K562 (cell line): ENCODE results near the gene PAF1. TPM values are rescaled to one million over a fixed set of nuclear protein-coding genes. Genes with fewer than 3 reads are reported as not detected.
A peak's percentile ranks its signal among the peaks of the same experiment; 100 is the strongest.

Experiments
- BDP1 ChIP-seq: IDR thresholded peaks from 3 replicates; pipeline ENCODE4 v1.6.1; 2011; ENCODE audit not compliant: insufficient read length, insufficient read depth
- BRD9 ChIP-seq: fragments of 450-650 bp; IDR thresholded peaks from 2 replicates; pipeline ENCODE4 v1.6.1; 2018; ENCODE audit warnings: low read depth; ENCODE audit not compliant: partially characterized antibody
- CHD1 ChIP-seq: fragments of 200-600 bp; sonication (generic); IDR thresholded peaks from one replicate; pipeline ENCODE4 v1.6.1; 2012; ENCODE audit warnings: mild to moderate bottlenecking, moderate library complexity, low read length, inconsistent platforms
- ELF2 ChIP-seq: fragments of 250-450 bp; sonication (Bioruptor Pico); IDR thresholded peaks from 2 replicates; pipeline ENCODE4 v1.5.0; 2021; ENCODE audit warnings: mild to moderate bottlenecking
- HDAC6 ChIP-seq: IDR thresholded peaks from 2 replicates; pipeline ENCODE4 v1.6.1; 2012; ENCODE audit warnings: low read depth, mild to moderate bottlenecking, control low read depth, inconsistent platforms, low read length, moderate library complexity
- HES1 ChIP-seq: fragments of 450-650 bp; IDR thresholded peaks from 2 replicates; pipeline ENCODE4 v1.6.1; 2016; ENCODE audit warnings: low read depth, mild to moderate bottlenecking, moderate library complexity
- JUND ChIP-seq, 2 experiments: IDR thresholded peaks; 2 replicates in 1 of 2; 3 replicates in 1 of 2; pipeline ENCODE4 v1.6.1; 2011; ENCODE audit warnings: borderline replicate concordance in 2 of 2, low read depth in 2 of 2, low read length in 2 of 2, improper control_type of control experiment in 1 of 2, missing biosample characterization in 1 of 2, missing genetic modification characterization in 1 of 2, missing genetic modification reagents in 1 of 2
- KDM1A ChIP-seq, 2 experiments: fragments of 450-650 bp; IDR thresholded peaks; 2 replicates each; pipeline ENCODE4 v1.6.1; 2016; ENCODE audit warnings: mild to moderate bottlenecking in 2 of 2
- KLF16 ChIP-seq: IDR thresholded peaks from 2 replicates; pipeline ENCODE4 v1.6.1; 2016; ENCODE audit warnings: antibody characterized with exemption
- KLF6 ChIP-seq: fragments of 250-450 bp; sonication (Bioruptor Pico); IDR thresholded peaks from 2 replicates; pipeline ENCODE4 v1.4.0; 2020; ENCODE audit warnings: mild to moderate bottlenecking, moderate library complexity, borderline replicate concordance
- LARP7 ChIP-seq: fragments of 450-650 bp; IDR thresholded peaks from 2 replicates; pipeline ENCODE4 v1.6.1; 2016
- MXD1 ChIP-seq: fragments of 250-450 bp; sonication (Bioruptor Pico); IDR thresholded peaks from 2 replicates; pipeline ENCODE4 v1.8.0; 2021; ENCODE audit warnings: borderline replicate concordance, mild to moderate bottlenecking, moderate library complexity; ENCODE audit not compliant: poor library complexity, severe bottlenecking
- NFIX ChIP-seq: fragments of 250-450 bp; sonication (Bioruptor Pico); IDR thresholded peaks from 2 replicates; pipeline ENCODE4 v1.4.0; 2020; ENCODE audit warnings: low read depth, mild to moderate bottlenecking, moderate library complexity
- PML ChIP-seq: IDR thresholded peaks from 2 replicates; pipeline ENCODE4 v1.6.1; 2012; ENCODE audit warnings: low read length, inconsistent platforms
- PREB ChIP-seq: sonication (generic); formaldehyde crosslinking; IDR thresholded peaks from 2 replicates; pipeline ENCODE4 v1.8.1; 2023; ENCODE audit warnings: mild to moderate bottlenecking, missing genetic modification reagents
- STAT6 ChIP-seq: sonication (generic); formaldehyde crosslinking; IDR thresholded peaks from 2 replicates; pipeline ENCODE4 v1.8.1; 2023; ENCODE audit warnings: mild to moderate bottlenecking, missing genetic modification reagents
- TAF15 ChIP-seq: fragments of 200-400 bp; formaldehyde crosslinking; IDR thresholded peaks from 2 replicates; pipeline ENCODE4 v1.6.1; 2017; ENCODE audit warnings: mild to moderate bottlenecking, low read depth, low read length, moderate library complexity
- TGIF2 ChIP-seq: sonication (generic); formaldehyde crosslinking; IDR thresholded peaks from 2 replicates; pipeline ENCODE4 v1.8.1; 2022; ENCODE audit warnings: mild to moderate bottlenecking, missing genetic modification reagents, moderate library complexity
- TSC22D4 ChIP-seq: fragments of 450-650 bp; IDR thresholded peaks from 2 replicates; pipeline ENCODE4 v1.6.1; 2016; ENCODE audit warnings: missing genetic modification characterization, missing biosample characterization, control low read depth
- XRCC4 ChIP-seq: IDR thresholded peaks from one replicate; pipeline ENCODE4 v1.6.1; 2011; ENCODE audit not compliant: insufficient read depth, insufficient read length; ENCODE audit errors: extremely low read depth
- ZNF668 ChIP-seq: fragments of 250-450 bp; sonication (Bioruptor Pico); IDR thresholded peaks from 2 replicates; pipeline ENCODE4 v1.8.0; 2022; ENCODE audit warnings: mild to moderate bottlenecking, inconsistent platforms
- polyA plus RNA-seq, 8 experiments: library from polyadenylated mRNA; depleted of rRNA in 4 of 8; stranded (reverse) in 5 of 8; unstranded in 3 of 8; fragments of >200 nt; fragmentation: Nextera tagmentation in 2 of 8; fragmentation: Illumina TruSeq in 1 of 8; extraction: Ambion mirVana in 2 of 8; extraction: Trizol in 1 of 8; gene quantifications; 2 replicates each; pipeline versions ENCODE4 v1.2.1 to v1.2.3, GENCODE V29; 2011 to 2014; ENCODE audit warnings: inconsistent platforms in 1 of 8, missing spikeins in 1 of 8
- total RNA-seq, 7 experiments: library from RNA; depleted of rRNA in 6 of 7; stranded (reverse); fragments of >200 nt in 6 of 7; fragmentation: Illumina TruSeq in 2 of 7; extraction: Trizol in 2 of 7; gene quantifications; 2 replicates each; pipeline versions ENCODE4 v1.2.1 to v1.2.3, GENCODE V29; 2011 to 2021; ENCODE audit warnings: low replicate concordance in 1 of 7

PAF1 gene
- total and polyA plus RNA-seq, 9 of the 15 experiments (the other 6 are each of a cell fraction or from before 2014, with no cell fraction given): 1.5 to 45.0 (median 33.8) TPM

- TF ChIP-seq KDM1A (IDR thresholded peaks at IDR 0.05): no peak
- TF ChIP-seq KLF16: no peak
- TF ChIP-seq ELF2 (CRISPR knock-in tag): peak; percentile 89
- TF ChIP-seq TSC22D4: no peak
- no peak for TF ChIP-seq MXD1 (CRISPR knock-in tag)
- no peak for TF ChIP-seq PREB
- no peak for TF ChIP-seq ZNF668 (CRISPR knock-in tag)
- no peak for TF ChIP-seq TAF15
- no peak for TF ChIP-seq TGIF2 (CRISPR knock-in tag)
- peak; percentile 86; the same call in 1 of the 2 replicates for TF ChIP-seq PML
- TF ChIP-seq STAT6 (CRISPR knock-in tag): no peak
- TF ChIP-seq LARP7: no peak
- TF ChIP-seq NFIX (CRISPR knock-in tag): no peak
- no peak for TF ChIP-seq KLF6
- no peak for TF ChIP-seq CHD1
- no peak for TF ChIP-seq BDP1
- no peak for TF ChIP-seq HDAC6
- TF ChIP-seq XRCC4: no peak
- no peak for TF ChIP-seq HES1
- no peak for TF ChIP-seq BRD9
- TF ChIP-seq JUND (IDR thresholded peaks at IDR 0.05; ENCODE audit: borderline replicate concordance, low read depth, low read length): peak; percentile 27; the same call in 1 of the 2 replicates
- TF ChIP-seq JUND (tag; IDR thresholded peaks at IDR 0.05; ENCODE audit: borderline replicate concordance, low read depth, low read length): no peak; the same call in 2 of the 3 replicates
These were observed 48.9 kb downstream of the PAF1 start, which contains the start of gene SAMD4B (continued) for GRCh38 chr19:39341719-39342604.
